GM23248 (cell line): Measurements from ENCODE around the gene MARCOL.

Experiments
- EZH2 ChIP-seq: fragments of 200-600 bp; sonication (generic); IDR thresholded peaks from 2 replicates; pipeline ENCODE4 v1.6.1; 2018; ENCODE audit warnings: antibody characterized with exemption, mild to moderate bottlenecking; ENCODE audit not compliant: insufficient read depth, poor library complexity, severe bottlenecking
- EZH2phosphoT487 ChIP-seq: fragments of 200-600 bp; sonication (generic); IDR thresholded peaks from 2 replicates; pipeline ENCODE4 v1.6.1; 2018; ENCODE audit warnings: antibody characterized with exemption, moderate library complexity, mild to moderate bottlenecking, low read depth; ENCODE audit not compliant: insufficient read depth

- TF ChIP-seq EZH2, result no peak
- no peak for TF ChIP-seq EZH2phosphoT487
Observed at GRCh38 chr5:148290271-148291195, 52.2 kb downstream of the MARCOL start.
